Naive thymus-derived CD4-positive, alpha-beta T cell (primary cell): Measurements from ENCODE around the gene DTHD1. TPM values are rescaled to one million over a fixed set of nuclear protein-coding genes. Genes with fewer than 3 reads are reported as not detected.

Experiments
- ATAC-seq: fragments of 150-1000 bp; cut with Tn5 transposase; 2 replicates; pipeline ENCODE4 v1.10.0; 2021; ENCODE audit warnings: mild to moderate bottlenecking, moderate library complexity
- CTCF ChIA-PET: fragments of 350-600 bp; sonication (Branson Sonifier 250); formaldehyde crosslinking; loops from one replicate; lab custom pipeline; 2021; ENCODE audit warnings: antibody characterized with exemption; lab: Charles Lee
- POLR2A ChIA-PET: fragments of 350-600 bp; sonication (Branson Sonifier 250); formaldehyde crosslinking; loops from one replicate; lab custom pipeline; 2021; ENCODE audit warnings: antibody characterized with exemption, inconsistent platforms; lab: Charles Lee
- DNase-seq, 9 donors: peaks; one replicate each; pipeline versions ENCODE4 v3.0.0 to v3.0.0-alpha.2; 2020 to 2022; ENCODE audit warnings: mixed read lengths in 1 of 9
- H3K27ac ChIP-seq: one replicate; pipeline ENCODE4 v1.7.0; 2013; ENCODE audit warnings: mild to moderate bottlenecking, low read depth, low read length, moderate library complexity
- H3K27me3 ChIP-seq, 2 donors: one replicate each; pipeline ENCODE4 v1.7.0; 2013; ENCODE audit warnings: low read length in 2 of 2, mild to moderate bottlenecking in 2 of 2, moderate library complexity in 2 of 2; ENCODE audit not compliant: control insufficient read depth in 2 of 2, insufficient read depth in 2 of 2
- H3K36me3 ChIP-seq, 3 experiments: 1 replicate in 2 of 3; 2 replicates in 1 of 3; pipeline ENCODE4 v1.7.0; 2013; ENCODE audit warnings: low read length in 3 of 3, mild to moderate bottlenecking in 3 of 3, moderate library complexity in 1 of 3; ENCODE audit not compliant: insufficient read depth in 3 of 3, control insufficient read depth in 2 of 3
- H3K4me1 ChIP-seq, 2 donors: one replicate each; pipeline ENCODE4 v1.7.0; 2013; ENCODE audit warnings: low read length in 2 of 2, mild to moderate bottlenecking in 2 of 2, moderate library complexity in 1 of 2; ENCODE audit not compliant: control insufficient read depth in 2 of 2, insufficient read depth in 2 of 2
- H3K4me3 ChIP-seq: 2 replicates; pipeline ENCODE4 v1.7.0; 2013; ENCODE audit warnings: mild to moderate bottlenecking, low read length
- H3K9me3 ChIP-seq, 3 experiments: 1 replicate in 2 of 3; 2 replicates in 1 of 3; pipeline ENCODE4 v1.7.0; 2013; ENCODE audit warnings: low read length in 3 of 3; ENCODE audit not compliant: control insufficient read depth in 2 of 3
- H3K27ac Mint-ChIP-seq, 9 donors: one replicate each; pipeline ENCODE4 v1.8.0; 2020 to 2022; ENCODE audit warnings: mixed read lengths in 9 of 9, mild to moderate bottlenecking in 8 of 9, moderate library complexity in 5 of 9, inconsistent platforms in 2 of 9
- H3K27me3 Mint-ChIP-seq, 5 donors: one replicate each; pipeline ENCODE4 v1.8.0; 2021 to 2022; ENCODE audit warnings: mixed read lengths in 5 of 5, mild to moderate bottlenecking in 1 of 5
- H3K36me3 Mint-ChIP-seq, 5 donors: one replicate each; pipeline ENCODE4 v1.8.0; 2020 to 2022; ENCODE audit warnings: mixed read lengths in 5 of 5, mild to moderate bottlenecking in 3 of 5, inconsistent platforms in 1 of 5
- H3K4me1 Mint-ChIP-seq, 7 donors: one replicate each; pipeline ENCODE4 v1.8.0; 2020 to 2022; ENCODE audit warnings: mixed read lengths in 7 of 7, mild to moderate bottlenecking in 3 of 7, inconsistent platforms in 1 of 7
- H3K4me3 Mint-ChIP-seq, 10 donors: one replicate each; pipeline ENCODE4 v1.8.0; 2020 to 2022; ENCODE audit warnings: mild to moderate bottlenecking in 10 of 10, mixed read lengths in 10 of 10, moderate library complexity in 6 of 10, inconsistent platforms in 2 of 10
- H3K9me3 Mint-ChIP-seq, 11 donors: one replicate each; pipeline ENCODE4 v1.8.0; 2020 to 2022; ENCODE audit warnings: mixed read lengths in 11 of 11, mild to moderate bottlenecking in 4 of 11, inconsistent platforms in 1 of 11, moderate library complexity in 1 of 11
- intact Hi-C, 2 donors: fragments of 100-400 bp; cut with micrococcal nuclease; formaldehyde crosslinking; loops; one replicate each; pipeline ENCODE4 v1.15.1; 2023
- polyA plus RNA-seq, 2 donors: library from polyadenylated mRNA; unstranded; fragments of 300-500 nt; fragmentation: Illumina TruSeq; gene quantifications; one replicate each; pipeline ENCODE4 v1.2.3, GENCODE V29; 2021
- total RNA-seq, 6 experiments: library from RNA in 5 of 6; stranded (reverse) in 5 of 6; gene quantifications; 1 replicate in 5 of 6; 2 replicates in 1 of 6; pipeline ENCODE4 v1.2.3 and lab custom pipeline; 2021 to 2026

DTHD1 gene
- total and polyA plus RNA-seq, 7 experiments from 2014 or later = 0.10 to 5.2 (median 0.72) TPM; not detected in 4

- ATAC-seq (no peak), DNase-seq (no peak)
- Histone ChIP-seq H3K27me3 (no peaks in the 10 kb centered on the region), H3K9me3 (no peaks in the 10 kb centered on the region), H3K27ac (no peak overlapping the region), H3K4me1 (peaks cover 0 to 8% of the 10 kb centered on the region in 2 donors), H3K4me3 (no peak overlapping the region), H3K36me3 (no peaks in the 10 kb centered on the region)
- ChIA-PET CTCF (no interaction called here), POLR2A (no interaction called here)
- Mint-ChIP-seq H3K9me3 (no peaks in the 10 kb centered on the region), H3K36me3 (no peaks in the 10 kb centered on the region), H3K4me3 (no peak overlapping the region), H3K27ac (no peak overlapping the region), H3K4me1 (peaks cover 0 to 18% (median 4%) of the 10 kb centered on the region in 7 donors), H3K27me3 (no peaks in the 10 kb centered on the region)
- intact Hi-C loops = no loop called here
Measured at GRCh38 chr4:36338973-36339372, 57.6 kb downstream of the DTHD1 start.

GRCh38 chr4:36341936-36342335, 60.5 kb downstream of the DTHD1 start:
- Mint-ChIP-seq H3K4me3 (no peak overlapping the region), H3K27ac (no peak overlapping the region), H3K4me1 (peaks cover 0 to 8% (median 1%) of the 10 kb centered on the region in 7 donors), H3K36me3 (no peaks in the 10 kb centered on the region), H3K9me3 (no peaks in the 10 kb centered on the region), H3K27me3 (no peaks in the 10 kb centered on the region)
- intact Hi-C loops = no loop called here
- H3K27me3 ChIP-seq = no peaks in the 10 kb centered on the region
- no peak overlapping the region for H3K4me3 ChIP-seq
- H3K36me3 ChIP-seq = no peaks in the 10 kb centered on the region
- no peak overlapping the region for H3K27ac ChIP-seq
- ATAC-seq (no peak), DNase-seq (no peak)
- peaks cover 0 to 6% of the 10 kb centered on the region in 2 donors for H3K4me1 ChIP-seq
- ChIA-PET POLR2A (no interaction called here), CTCF (no interaction called here)
- H3K9me3 ChIP-seq = no peaks in the 10 kb centered on the region

GRCh38 chr4:36343501-36344175, 62.2 kb downstream of the DTHD1 start:
- ChIA-PET CTCF (interaction anchor here (0.6 to 1.2 kb wide), 3 partner anchors 55 to 58 kb away, joined by 4 to 7 read pairs (median 5); no protein-coding TSS in a partner anchor), POLR2A (interaction anchor here (0.7 kb wide), 1 partner anchor 99 kb away, joined by 3 read pairs; the partner anchor contains the start of gene ARAP2)
- DNase-seq (no peak), ATAC-seq (no peak)
- Mint-ChIP-seq H3K27me3 (no peaks in the 10 kb centered on the region), H3K4me1 (peaks cover 0 to 5% (median 0%) of the 10 kb centered on the region in 7 donors), H3K9me3 (no peaks in the 10 kb centered on the region), H3K27ac (no peak overlapping the region), H3K36me3 (no peaks in the 10 kb centered on the region), H3K4me3 (no peak overlapping the region)
- no peaks in the 10 kb centered on the region for H3K27me3 ChIP-seq
- no peak overlapping the region for H3K4me3 ChIP-seq
- H3K36me3 ChIP-seq = no peaks in the 10 kb centered on the region
- intact Hi-C loops = no loop called here
- no peaks in the 10 kb centered on the region for H3K9me3 ChIP-seq
- no peaks in the 10 kb centered on the region for H3K4me1 ChIP-seq
- no peak overlapping the region for H3K27ac ChIP-seq

- Mint-ChIP-seq H3K27me3 (peaks cover 0 to 10% (median 0%) of the 10 kb centered on the region in 5 donors), H3K36me3 (no peaks in the 10 kb centered on the region), H3K9me3 (no peaks in the 10 kb centered on the region), H3K4me3 (peak overlapping the region in 1 of 10 donors; percentile 16), H3K4me1 (peaks cover 0 to 31% (median 0%) of the 10 kb centered on the region in 7 donors), H3K27ac (peak overlapping the region in 1 of 9 donors; percentile 28)
- CTCF ChIA-PET = interaction anchor here (1.4 to 4.1 kb wide), 2 partner anchors 46 to 50 kb away, joined by 6 to 62 read pairs; no protein-coding TSS in a partner anchor
- no peaks in the 10 kb centered on the region for H3K4me1 ChIP-seq
- H3K9me3 ChIP-seq = no peaks in the 10 kb centered on the region
- no peaks in the 10 kb centered on the region for H3K36me3 ChIP-seq
- intact Hi-C loops = loop anchor here in 1 of 2 donors (1.0 kb wide), 1 partner anchor 25 kb away; no protein-coding TSS in a partner anchor
- H3K4me3 ChIP-seq = no peak overlapping the region
- no peaks in the 10 kb centered on the region for H3K27me3 ChIP-seq
- DNase-seq (peak in 1 of 9 donors; percentile 53), ATAC-seq (peak; percentile 64)
- no peak overlapping the region for H3K27ac ChIP-seq
- POLR2A ChIA-PET = interaction anchor here (0.8 kb wide), 1 partner anchor 52 kb away, joined by 3 read pairs; no protein-coding TSS in a partner anchor
Measured at GRCh38 chr4:36348403-36348938, 67.1 kb downstream of the DTHD1 start.

- Mint-ChIP-seq H3K36me3 (no peaks in the 10 kb centered on the region), H3K4me1 (peaks cover 0 to 31% (median 0%) of the 10 kb centered on the region in 7 donors), H3K9me3 (no peaks in the 10 kb centered on the region), H3K27ac (no peak overlapping the region), H3K4me3 (no peak overlapping the region), H3K27me3 (peaks cover 0 to 15% (median 0%) of the 10 kb centered on the region in 5 donors)
- Histone ChIP-seq H3K27ac (no peak overlapping the region), H3K9me3 (no peaks in the 10 kb centered on the region), H3K36me3 (no peaks in the 10 kb centered on the region), H3K4me3 (no peak overlapping the region), H3K4me1 (no peaks in the 10 kb centered on the region), H3K27me3 (no peaks in the 10 kb centered on the region)
- DNase-seq (no peak), ATAC-seq (no peak)
- intact Hi-C loops = loop anchor here (2.0 to 5.0 kb wide), 3 partner anchors 1042 to 1442 kb away; no protein-coding TSS in a partner anchor
- ChIA-PET POLR2A (no interaction called here), CTCF (interaction anchor here (1.2 to 4.1 kb wide), 3 partner anchors 19 to 53 kb away, joined by 3 to 62 read pairs (median 6); no protein-coding TSS in a partner anchor)
Measured at GRCh38 chr4:36349938-36350549, 68.6 kb downstream of the DTHD1 start.

GRCh38 chr4:36351082-36351666, 69.8 kb downstream of the DTHD1 start:
- no peak overlapping the region for H3K27ac ChIP-seq
- H3K4me3 ChIP-seq = no peak overlapping the region
- peaks cover 0 to 31% (median 0%) of the 10 kb centered on the region in 7 donors for H3K4me1 Mint-ChIP-seq
- peak overlapping the region in 1 of 9 donors; percentile 4 for H3K27ac Mint-ChIP-seq
- H3K27me3 ChIP-seq = no peaks in the 10 kb centered on the region
- H3K9me3 Mint-ChIP-seq = no peaks in the 10 kb centered on the region
- H3K4me3 Mint-ChIP-seq = no peak overlapping the region
- ChIA-PET CTCF (interaction anchor here (1.2 to 4.3 kb wide), 4 partner anchors 20 to 52 kb away, joined by 3 to 62 read pairs (median 24); no protein-coding TSS in a partner anchor), POLR2A (no interaction called here)
- DNase-seq = peak; percentile 45 to 76 (median 68)
- H3K36me3 Mint-ChIP-seq = no peaks in the 10 kb centered on the region
- intact Hi-C loops = loop anchor here (1.0 to 5.0 kb wide), 10 partner anchors 35 to 1441 kb away; no protein-coding TSS in a partner anchor
- no peaks in the 10 kb centered on the region for H3K36me3 ChIP-seq
- H3K4me1 ChIP-seq = no peaks in the 10 kb centered on the region
- no peaks in the 10 kb centered on the region for H3K9me3 ChIP-seq
- peak; percentile 91 for ATAC-seq
- H3K27me3 Mint-ChIP-seq = peaks cover 0 to 19% (median 0%) of the 10 kb centered on the region in 5 donors
